GM12872 (cell line): ENCODE data around the gene SLC34A3.

Experiments used
- TF ChIP-seq, protein P1 (sequence below): IDR thresholded peaks from 3 replicates; pipeline ENCODE4 v1.5.1; 2011; ENCODE audit warnings: low read depth, mild to moderate bottlenecking, low read length, moderate library complexity; ENCODE audit not compliant: insufficient read depth

Gene SLC34A3

GRCh38 chr9:137278721-137279711 lies 48.3 kb downstream of the SLC34A3 start:
- TF ChIP-seq, protein P1, sequence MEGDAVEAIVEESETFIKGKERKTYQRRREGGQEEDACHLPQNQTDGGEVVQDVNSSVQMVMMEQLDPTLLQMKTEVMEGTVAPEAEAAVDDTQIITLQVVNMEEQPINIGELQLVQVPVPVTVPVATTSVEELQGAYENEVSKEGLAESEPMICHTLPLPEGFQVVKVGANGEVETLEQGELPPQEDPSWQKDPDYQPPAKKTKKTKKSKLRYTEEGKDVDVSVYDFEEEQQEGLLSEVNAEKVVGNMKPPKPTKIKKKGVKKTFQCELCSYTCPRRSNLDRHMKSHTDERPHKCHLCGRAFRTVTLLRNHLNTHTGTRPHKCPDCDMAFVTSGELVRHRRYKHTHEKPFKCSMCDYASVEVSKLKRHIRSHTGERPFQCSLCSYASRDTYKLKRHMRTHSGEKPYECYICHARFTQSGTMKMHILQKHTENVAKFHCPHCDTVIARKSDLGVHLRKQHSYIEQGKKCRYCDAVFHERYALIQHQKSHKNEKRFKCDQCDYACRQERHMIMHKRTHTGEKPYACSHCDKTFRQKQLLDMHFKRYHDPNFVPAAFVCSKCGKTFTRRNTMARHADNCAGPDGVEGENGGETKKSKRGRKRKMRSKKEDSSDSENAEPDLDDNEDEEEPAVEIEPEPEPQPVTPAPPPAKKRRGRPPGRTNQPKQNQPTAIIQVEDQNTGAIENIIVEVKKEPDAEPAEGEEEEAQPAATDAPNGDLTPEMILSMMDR, result no peak

DNA sequence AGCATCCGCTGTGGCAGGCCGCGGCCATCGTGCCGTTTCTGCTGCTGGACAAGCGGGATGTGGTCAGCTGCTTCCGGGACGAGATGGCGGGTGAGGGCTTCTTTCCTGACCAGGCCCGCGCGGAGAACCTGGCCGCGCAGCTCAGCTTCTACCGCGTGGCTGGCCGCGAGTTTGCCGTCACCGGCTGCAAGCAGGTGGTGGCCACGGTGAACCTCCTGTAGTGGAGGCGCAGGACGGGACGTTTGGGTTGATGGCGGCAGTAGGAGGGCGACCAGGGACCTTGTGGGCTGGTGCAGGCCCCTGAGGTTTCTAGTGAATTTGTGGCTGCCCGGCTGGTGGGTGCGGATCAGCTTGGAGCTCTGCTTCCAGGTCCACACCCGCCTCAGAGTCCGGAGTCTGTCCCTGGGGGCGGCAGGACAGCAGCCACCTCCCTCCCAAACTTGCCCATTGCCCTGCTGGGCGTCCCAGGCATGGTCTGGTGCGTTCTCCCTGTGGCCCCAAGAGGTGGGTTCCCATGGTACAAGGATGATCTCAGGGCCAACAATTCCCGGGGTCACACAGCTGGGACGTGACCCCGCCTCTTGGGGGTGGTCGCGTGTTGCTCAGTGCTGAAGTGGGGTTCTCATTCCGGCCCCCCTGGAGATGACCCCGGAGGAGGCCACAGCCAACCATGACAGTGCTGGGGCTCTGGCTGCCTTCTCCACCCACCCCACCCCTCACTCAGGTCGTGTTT lies 49.2 kb downstream of the SLC34A3 start:
- TF ChIP-seq, protein P1, result no peak

- TF ChIP-seq, protein P1, result peak; percentile 58
Measured at GRCh38 chr9:137280474-137281344, 50.0 kb downstream of the SLC34A3 start.

GRCh38 chr9:137281345-137282116 lies 50.8 kb downstream of the SLC34A3 start:
- TF ChIP-seq, protein P1, result no peak
